Prostate gland (tissue), 2 donors: Measurements from ENCODE around the gene CBFA2T3.

Source experiments
- CTCF ChIP-seq, 4 experiments: fragments of 200-600 bp in 2 of 4; fragments of 450-650 bp in 2 of 4; sonication (generic) in 2 of 4; IDR thresholded peaks; 1 replicate in 3 of 4; 2 replicates in 1 of 4; pipeline ENCODE4 v1.5.1; 2016 to 2019; ENCODE audit warnings: antibody characterized with exemption in 4 of 4, mild to moderate bottlenecking in 2 of 4, moderate library complexity in 2 of 4
- POLR2A ChIP-seq: fragments of 450-650 bp; IDR thresholded peaks from one replicate; pipeline ENCODE4 v1.6.1; 2016; ENCODE audit warnings: antibody characterized with exemption, mild to moderate bottlenecking
- POLR2AphosphoS5 ChIP-seq: sonication (generic); formaldehyde crosslinking; IDR thresholded peaks from one replicate; pipeline ENCODE4 v1.6.1; 2017; ENCODE audit warnings: antibody characterized with exemption

DNA sequence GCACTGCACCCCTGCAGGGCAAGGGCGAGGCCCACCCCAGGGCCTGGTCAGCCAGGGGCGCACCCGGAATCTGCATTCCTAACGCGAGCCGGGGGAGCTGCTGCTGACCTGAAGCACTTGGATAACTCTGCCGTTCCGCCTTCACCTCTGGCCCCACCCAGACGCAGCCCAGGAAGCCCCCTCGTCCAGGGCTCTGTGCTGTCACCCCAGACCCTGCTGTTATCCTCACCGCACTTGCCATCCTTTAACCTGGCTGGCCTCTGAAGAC, 97.3 kb downstream of the CBFA2T3 start:
- TF ChIP-seq CTCF (IDR thresholded peaks at IDR 0.05): no peak
- no peak for TF ChIP-seq POLR2A
- no peak for TF ChIP-seq POLR2AphosphoS5
